Keratinocyte (primary cell): Measurements from ENCODE around the gene DSE. TPM values are rescaled to one million over a fixed set of nuclear protein-coding genes. Genes with fewer than 3 reads are reported as not detected.

Experiments used
- DNase-seq: peaks from one replicate; pipeline ENCODE4 v3.0.0-alpha.2; 2011; ENCODE audit warnings: low read depth, missing footprints, low spot score
- FAIRE-seq: peaks from 2 replicates; lab custom pipeline; 2011; peaks lifted over from hg19 to GRCh38; lab: Jason Lieb, UNC
- H2AFZ ChIP-seq: 2 replicates; pipeline ENCODE4 v1.6.0; 2012; ENCODE audit warnings: low read length, control low read depth, inconsistent platforms; ENCODE audit not compliant: control insufficient read depth
- H3K27ac ChIP-seq: 2 replicates; pipeline ENCODE4 v1.5.1; 2011; ENCODE audit warnings: low read length; ENCODE audit not compliant: control insufficient read depth, insufficient read depth
- H3K27me3 ChIP-seq: 3 replicates; pipeline ENCODE4 v1.6.0; 2011; ENCODE audit warnings: low read length; ENCODE audit not compliant: control insufficient read depth, insufficient read depth; ENCODE audit errors: extremely low read depth
- H3K36me3 ChIP-seq, 2 experiments: 2 replicates in 1 of 2; 3 replicates in 1 of 2; pipeline ENCODE4 v1.5.1; 2011; ENCODE audit warnings: low read length in 2 of 2, mild to moderate bottlenecking in 1 of 2; ENCODE audit not compliant: control insufficient read depth in 2 of 2, insufficient read depth in 2 of 2; ENCODE audit errors: extremely low read depth in 1 of 2
- H3K4me1 ChIP-seq: 3 replicates; pipeline ENCODE4 v1.5.1; 2011; ENCODE audit warnings: low read length; ENCODE audit not compliant: control insufficient read depth, insufficient read depth; ENCODE audit errors: extremely low read depth
- H3K4me2 ChIP-seq: 3 replicates; pipeline ENCODE4 v1.6.0; 2011; ENCODE audit warnings: low read depth, low read length; ENCODE audit not compliant: control insufficient read depth, insufficient read depth; ENCODE audit errors: extremely low read depth
- H3K4me3 ChIP-seq, 3 experiments: fragments of 200-600 bp in 1 of 3; sonication (generic) in 1 of 3; 2 replicates in 2 of 3; 3 replicates in 1 of 3; pipeline ENCODE4 v1.5.1; 2011 to 2016; ENCODE audit warnings: low read length in 3 of 3, mild to moderate bottlenecking in 3 of 3, control low read depth in 2 of 3, inconsistent platforms in 1 of 3, low read depth in 1 of 3, mixed read lengths in 1 of 3, mixed run types in 1 of 3, moderate library complexity in 1 of 3; ENCODE audit not compliant: control insufficient read depth in 2 of 3, insufficient read depth in 2 of 3; ENCODE audit errors: extremely low read depth in 1 of 3
- H3K79me2 ChIP-seq: 2 replicates; pipeline ENCODE4 v1.6.0; 2012; ENCODE audit warnings: low read length; ENCODE audit not compliant: control insufficient read depth, insufficient read depth
- H3K9ac ChIP-seq: 3 replicates; pipeline ENCODE4 v1.6.0; 2011; ENCODE audit warnings: low read length; ENCODE audit not compliant: control insufficient read depth, insufficient read depth; ENCODE audit errors: extremely low read depth
- H3K9me1 ChIP-seq: 3 replicates; pipeline ENCODE4 v1.6.0; 2011; ENCODE audit warnings: low read length; ENCODE audit not compliant: control insufficient read depth, insufficient read depth; ENCODE audit errors: extremely low read depth
- H3K9me3 ChIP-seq: 2 replicates; pipeline ENCODE4 v1.5.1; 2012; ENCODE audit warnings: low read depth, low read length; ENCODE audit not compliant: control insufficient read depth
- H4K20me1 ChIP-seq: 3 replicates; pipeline ENCODE4 v1.6.0; 2011; ENCODE audit warnings: low read length; ENCODE audit not compliant: control insufficient read depth, insufficient read depth; ENCODE audit errors: extremely low read depth
- EZH2 ChIP-seq: IDR thresholded peaks from one replicate; pipeline ENCODE4 v1.6.1; 2012; ENCODE audit warnings: inconsistent platforms, mild to moderate bottlenecking, low read length, moderate library complexity
- dilution Hi-C: fragments of 300-500 bp; cut with MboI; formaldehyde crosslinking; loops from one replicate; pipeline ENCODE4 v1.7.0; 2020; ENCODE audit warnings: low sequenced_read_pairs; ENCODE audit not compliant: extremely low pct_ligation_motif_present
- polyA plus RNA-seq, 5 experiments: library from polyadenylated mRNA; depleted of rRNA in 3 of 5; stranded (reverse) in 3 of 5; stranded (forward) in 1 of 5; unstranded in 1 of 5; fragments of >200 nt; gene quantifications; 1 replicate in 1 of 5; 2 replicates in 3 of 5; 3 replicates in 1 of 5; pipeline versions ENCODE4 v1.2.1 to v1.2.3, GENCODE V29; 2011 to 2012; ENCODE audit warnings: missing spikeins in 2 of 5, low read depth in 1 of 5, low replicate concordance in 1 of 5
- TF ChIP-seq, protein P1 (sequence below), 3 experiments: IDR thresholded peaks in 1 of 3; conservative IDR thresholded peaks in 1 of 3; optimal IDR thresholded peaks in 1 of 3; 2 replicates in 2 of 3; 3 replicates in 1 of 3; pipeline versions ENCODE3 to v1.5.1; 2011; ENCODE audit warnings: low read length in 3 of 3, mild to moderate bottlenecking in 3 of 3, moderate library complexity in 2 of 3, control low read depth in 1 of 3, inconsistent platforms in 1 of 3; ENCODE audit not compliant: insufficient read depth in 2 of 3; ENCODE audit errors: extremely low read depth in 1 of 3

DSE gene
- polyA plus RNA-seq, 1 donor (not counting 4 experiments of a cell fraction or from before 2014, with no cell fraction given): 99.7 TPM

DNA sequence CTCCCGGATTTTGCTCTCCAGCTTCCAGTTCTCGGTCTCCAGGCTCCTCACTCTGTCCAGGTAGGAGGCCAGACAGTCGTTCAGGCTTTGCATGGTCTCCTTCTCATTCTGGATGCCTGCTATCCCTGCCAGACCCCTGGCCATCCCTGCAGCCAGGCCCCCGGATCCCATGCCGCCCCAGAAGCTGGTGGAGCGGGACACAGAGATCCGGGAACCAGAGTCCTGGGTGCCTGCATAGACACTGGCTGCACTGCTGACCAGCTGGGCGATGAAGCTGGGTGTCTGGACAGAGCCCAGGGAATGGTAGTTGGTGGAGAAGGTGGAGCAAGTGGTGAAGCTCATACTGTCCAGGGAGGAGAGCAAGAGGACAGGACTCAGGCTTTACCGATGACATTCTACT is 87.5 kb downstream of the DSE start:
- TF ChIP-seq, protein P1, sequence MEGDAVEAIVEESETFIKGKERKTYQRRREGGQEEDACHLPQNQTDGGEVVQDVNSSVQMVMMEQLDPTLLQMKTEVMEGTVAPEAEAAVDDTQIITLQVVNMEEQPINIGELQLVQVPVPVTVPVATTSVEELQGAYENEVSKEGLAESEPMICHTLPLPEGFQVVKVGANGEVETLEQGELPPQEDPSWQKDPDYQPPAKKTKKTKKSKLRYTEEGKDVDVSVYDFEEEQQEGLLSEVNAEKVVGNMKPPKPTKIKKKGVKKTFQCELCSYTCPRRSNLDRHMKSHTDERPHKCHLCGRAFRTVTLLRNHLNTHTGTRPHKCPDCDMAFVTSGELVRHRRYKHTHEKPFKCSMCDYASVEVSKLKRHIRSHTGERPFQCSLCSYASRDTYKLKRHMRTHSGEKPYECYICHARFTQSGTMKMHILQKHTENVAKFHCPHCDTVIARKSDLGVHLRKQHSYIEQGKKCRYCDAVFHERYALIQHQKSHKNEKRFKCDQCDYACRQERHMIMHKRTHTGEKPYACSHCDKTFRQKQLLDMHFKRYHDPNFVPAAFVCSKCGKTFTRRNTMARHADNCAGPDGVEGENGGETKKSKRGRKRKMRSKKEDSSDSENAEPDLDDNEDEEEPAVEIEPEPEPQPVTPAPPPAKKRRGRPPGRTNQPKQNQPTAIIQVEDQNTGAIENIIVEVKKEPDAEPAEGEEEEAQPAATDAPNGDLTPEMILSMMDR (optimal IDR thresholded peaks at IDR 0.05 in 1 of 3, IDR thresholded peaks at IDR 0.05 in 1 of 3, conservative IDR thresholded peaks at IDR 0.05 in 1 of 3; ENCODE audit: extremely low read depth in 1 of 3, insufficient read depth in 2 of 3, low read length in 3 of 3): no peak
- no peak for TF ChIP-seq EZH2
- no peaks in the 10 kb centered on the region for H4K20me1 ChIP-seq
- H3K27ac ChIP-seq: no peak overlapping the region
- H3K36me3 ChIP-seq: no peaks in the 10 kb centered on the region
- H3K27me3 ChIP-seq: no peaks in the 10 kb centered on the region
- H3K4me3 ChIP-seq: no peak overlapping the region
- FAIRE-seq (no peak), DNase-seq (no peak)
- dilution Hi-C loops: no loop called here
- no peaks in the 10 kb centered on the region for H3K9me3 ChIP-seq
- no peaks in the 10 kb centered on the region for H3K79me2 ChIP-seq
- H3K4me2 ChIP-seq: no peak overlapping the region
- H3K9ac ChIP-seq: no peak overlapping the region
- H3K9me1 ChIP-seq: no peaks in the 10 kb centered on the region
- no peak overlapping the region for H2AFZ ChIP-seq
- H3K4me1 ChIP-seq: no peaks in the 10 kb centered on the region

DNA sequence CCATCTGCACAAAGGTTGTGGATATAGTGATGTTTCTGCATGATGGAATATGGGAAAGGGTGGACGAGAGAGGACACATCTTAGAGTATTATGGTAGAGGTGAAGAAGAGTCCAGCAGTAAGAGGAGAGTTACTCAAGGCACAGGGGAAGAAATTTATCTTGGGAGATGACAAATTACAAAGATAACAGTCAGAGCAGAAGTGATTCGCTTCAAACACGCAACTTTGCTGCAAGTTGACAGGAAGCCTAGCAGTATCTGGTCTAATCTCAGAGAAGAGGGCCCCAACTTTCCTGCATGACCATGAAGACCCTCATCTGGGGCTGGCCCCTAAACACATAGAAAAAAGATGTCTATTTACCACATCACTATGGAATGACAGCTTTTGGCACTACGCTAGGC is 89.2 kb downstream of the DSE start:
- H3K27me3 ChIP-seq: no peaks in the 10 kb centered on the region
- dilution Hi-C loops: no loop called here

DNA sequence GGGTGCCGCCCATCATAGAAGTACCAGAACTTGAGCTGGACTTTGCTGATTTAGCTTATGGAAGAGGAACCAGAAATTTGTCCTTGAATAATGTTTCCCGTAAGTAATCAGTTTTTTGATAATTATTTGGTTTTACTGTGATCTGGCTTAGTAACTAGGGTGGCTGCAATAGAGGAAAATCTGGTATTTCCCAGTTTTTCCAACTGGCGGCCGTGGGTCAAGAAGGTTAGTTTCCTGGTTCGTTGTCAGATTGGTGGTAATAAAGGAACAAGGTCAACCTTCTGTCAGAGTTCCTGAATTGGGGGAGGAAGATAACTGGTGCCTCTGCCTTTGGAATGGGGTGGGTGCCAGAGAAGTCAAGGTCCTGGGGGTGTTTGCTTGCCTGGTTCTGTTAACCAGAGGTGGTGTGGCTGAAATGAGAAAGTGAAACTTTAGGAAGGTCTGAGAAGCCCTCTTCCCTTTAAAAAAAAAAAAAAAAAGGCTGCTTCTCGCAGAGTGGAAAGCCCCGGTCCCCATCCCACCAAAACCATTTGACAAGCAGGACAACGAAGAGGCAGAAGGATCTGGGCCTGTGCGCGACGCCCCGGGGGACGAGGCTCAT is 90.7 kb downstream of the DSE start, which contains the start of gene CALHM6:
Gene CALHM6 (plus strand): TSS at position 45 of the 601 bp plus-strand sequence. CDS start 555 bp downstream, at position 600.
- no peak for FAIRE-seq
- Histone ChIP-seq H3K9ac (peak within 1 kb of the TSS; percentile 26), H3K4me2 (peak within 1 kb of the TSS; percentile 56), H2AFZ (peak within 1 kb of the TSS; percentile 92), H3K9me1 (no peaks in the 10 kb centered on the region), H3K27me3 (no peaks in the 10 kb centered on the region), H3K27ac (no peak within 1 kb of the TSS), H4K20me1 (no peaks in the 10 kb centered on the region), H3K4me1 (no peaks in the 10 kb centered on the region), H3K9me3 (no peaks in the 10 kb centered on the region), H3K4me3 (peak within 1 kb of the TSS in 2 of 3 experiments; percentile 47 to 50), H3K36me3 (no peaks in the 10 kb centered on the region), H3K79me2 (no peaks in the 10 kb centered on the region)
- no peak for DNase-seq
- no peak for TF ChIP-seq EZH2
- TF ChIP-seq, protein P1 (optimal IDR thresholded peaks at IDR 0.05 in 1 of 3, IDR thresholded peaks at IDR 0.05 in 1 of 3, conservative IDR thresholded peaks at IDR 0.05 in 1 of 3; ENCODE audit: extremely low read depth in 1 of 3, insufficient read depth in 2 of 3, low read length in 3 of 3): no peak
- dilution Hi-C loops: no loop called here

More for the DNA sequence above, 89.2 kb downstream of the DSE start:
- Histone ChIP-seq H3K9me3 (no peaks in the 10 kb centered on the region), H3K79me2 (no peaks in the 10 kb centered on the region), H3K4me1 (no peaks in the 10 kb centered on the region), H3K4me2 (no peak overlapping the region), H3K27ac (no peak overlapping the region), H2AFZ (no peak overlapping the region), H4K20me1 (no peaks in the 10 kb centered on the region), H3K9ac (no peak overlapping the region), H3K4me3 (no peak overlapping the region), H3K36me3 (no peaks in the 10 kb centered on the region), H3K9me1 (no peaks in the 10 kb centered on the region)
- no peak for DNase-seq
- TF ChIP-seq EZH2: no peak
- no peak for FAIRE-seq
